ENCODE data around the gene CANX.

Gene CANX

GRCh38 chr5:179762079-179762780 is 63.5 kb downstream of the CANX start:
- DNase-seq (ENCODE audit: low spot score in 2 of 2) = no peak

GRCh38 chr5:179762781-179763176 is 64.0 kb downstream of the CANX start:
- no peak overlapping the region for H3K27ac Mint-ChIP-seq
- ATAC-seq = no peak
- H3K4me3 Mint-ChIP-seq = no peak overlapping the region
- no peaks in the 10 kb centered on the region for H3K9me3 Mint-ChIP-seq
- no peak for DNase-seq (ENCODE audit: low spot score in 2 of 2)
- peaks cover 64% of the 10 kb centered on the region for H3K4me1 Mint-ChIP-seq
- H3K36me3 Mint-ChIP-seq = peaks cover 36% of the 10 kb centered on the region

More at GRCh38 chr5:179762079-179762780, 63.5 kb downstream of the CANX start:
- peaks cover 61% of the 10 kb centered on the region for H3K4me1 Mint-ChIP-seq
- ATAC-seq = peak; percentile 46
- no peak overlapping the region for H3K4me3 Mint-ChIP-seq
- H3K27ac Mint-ChIP-seq = peak overlapping the region; percentile 50
- H3K36me3 Mint-ChIP-seq = peaks cover 31% of the 10 kb centered on the region
- H3K9me3 Mint-ChIP-seq = no peaks in the 10 kb centered on the region

- H3K27ac Mint-ChIP-seq = no peak overlapping the region
- H3K9me3 Mint-ChIP-seq = no peaks in the 10 kb centered on the region
- peaks cover 42% of the 10 kb centered on the region for H3K36me3 Mint-ChIP-seq
- DNase-seq (ENCODE audit: low spot score in 2 of 2) (peak in 1 of 2 donors; percentile 11), ATAC-seq (peak; percentile 60)
- H3K4me1 Mint-ChIP-seq = peaks cover 70% of the 10 kb centered on the region
- no peak overlapping the region for H3K4me3 Mint-ChIP-seq
These were observed 64.6 kb downstream of the CANX start for GRCh38 chr5:179763215-179763945.

GRCh38 chr5:179764056-179764455 is 65.3 kb downstream of the CANX start:
- H3K27ac Mint-ChIP-seq = no peak overlapping the region
- no peaks in the 10 kb centered on the region for H3K9me3 Mint-ChIP-seq
- peaks cover 75% of the 10 kb centered on the region for H3K4me1 Mint-ChIP-seq

GRCh38 chr5:179765400-179765799 is 66.6 kb downstream of the CANX start:
- Mint-ChIP-seq H3K36me3 (peaks cover 62% of the 10 kb centered on the region), H3K4me1 (peaks cover 63% of the 10 kb centered on the region), H3K9me3 (no peaks in the 10 kb centered on the region), H3K27ac (peak overlapping the region; percentile 60), H3K4me3 (no peak overlapping the region)
- DNase-seq (ENCODE audit: low spot score in 2 of 2) = no peak
- ATAC-seq = no peak

More at GRCh38 chr5:179764056-179764455, 65.3 kb downstream of the CANX start:
- Mint-ChIP-seq H3K36me3 (peaks cover 49% of the 10 kb centered on the region), H3K4me3 (no peak overlapping the region)
- ATAC-seq (no peak), DNase-seq (ENCODE audit: low spot score in 2 of 2) (no peak)

- Mint-ChIP-seq H3K36me3 (peaks cover 70% of the 10 kb centered on the region), H3K4me1 (peaks cover 59% of the 10 kb centered on the region), H3K4me3 (no peak overlapping the region), H3K9me3 (no peaks in the 10 kb centered on the region), H3K27ac (peak overlapping the region; percentile 60)
- no peak for DNase-seq (ENCODE audit: low spot score in 2 of 2)
- no peak for ATAC-seq
These were observed 67.4 kb downstream of the CANX start for GRCh38 chr5:179766021-179766725.

- ATAC-seq = no peak
- Mint-ChIP-seq H3K4me1 (peaks cover 53% of the 10 kb centered on the region), H3K36me3 (peaks cover 77% of the 10 kb centered on the region), H3K27ac (no peak overlapping the region), H3K4me3 (no peak overlapping the region), H3K9me3 (no peaks in the 10 kb centered on the region)
- no peak for DNase-seq (ENCODE audit: low spot score in 2 of 2)
These were observed 68.1 kb downstream of the CANX start for GRCh38 chr5:179766726-179767455.

- no peak overlapping the region for H3K4me3 Mint-ChIP-seq
- H3K36me3 Mint-ChIP-seq = peaks cover 84% of the 10 kb centered on the region
- H3K9me3 Mint-ChIP-seq = no peaks in the 10 kb centered on the region
- ATAC-seq (no peak), DNase-seq (ENCODE audit: low spot score in 2 of 2) (no peak)
- H3K4me1 Mint-ChIP-seq = peaks cover 46% of the 10 kb centered on the region
- H3K27ac Mint-ChIP-seq = no peak overlapping the region
These were observed 68.8 kb downstream of the CANX start for GRCh38 chr5:179767496-179768100.

- DNase-seq (ENCODE audit: low spot score in 2 of 2) = no peak
- Mint-ChIP-seq H3K36me3 (peaks cover 94% of the 10 kb centered on the region), H3K4me1 (peaks cover 36% of the 10 kb centered on the region), H3K9me3 (no peaks in the 10 kb centered on the region), H3K27ac (peak overlapping the region; percentile 10), H3K4me3 (no peak overlapping the region)
- peak; percentile 85 for ATAC-seq
These were observed 69.7 kb downstream of the CANX start for GRCh38 chr5:179768326-179769085.

- Mint-ChIP-seq H3K4me3 (no peak overlapping the region), H3K9me3 (no peaks in the 10 kb centered on the region), H3K36me3 (peaks cover 98% of the 10 kb centered on the region), H3K27ac (no peak overlapping the region), H3K4me1 (peaks cover 31% of the 10 kb centered on the region)
- DNase-seq (ENCODE audit: low spot score in 2 of 2) = no peak
- no peak for ATAC-seq
These were observed 70.5 kb downstream of the CANX start for GRCh38 chr5:179769271-179769670.

- no peak for ATAC-seq
- H3K4me1 Mint-ChIP-seq = peaks cover 31% of the 10 kb centered on the region
These were observed 71.0 kb downstream of the CANX start for GRCh38 chr5:179769796-179770195.

GRCh38 chr5:179771311-179771895 is 72.6 kb downstream of the CANX start:
- Mint-ChIP-seq H3K36me3 (peaks cover 100% of the 10 kb centered on the region), H3K27ac (no peak overlapping the region)

More at GRCh38 chr5:179769796-179770195, 71.0 kb downstream of the CANX start:
- peaks cover 98% of the 10 kb centered on the region for H3K36me3 Mint-ChIP-seq
- H3K27ac Mint-ChIP-seq = no peak overlapping the region
- no peak for DNase-seq (ENCODE audit: low spot score in 2 of 2)
- no peak overlapping the region for H3K4me3 Mint-ChIP-seq
- H3K9me3 Mint-ChIP-seq = no peaks in the 10 kb centered on the region

GRCh38 chr5:179772351-179772750 is 73.6 kb downstream of the CANX start:
- Mint-ChIP-seq H3K4me1 (peaks cover 17% of the 10 kb centered on the region), H3K9me3 (no peaks in the 10 kb centered on the region), H3K36me3 (peaks cover 100% of the 10 kb centered on the region), H3K27ac (peak overlapping the region; percentile 21), H3K4me3 (no peak overlapping the region)
- DNase-seq (ENCODE audit: low spot score in 2 of 2) = no peak
- ATAC-seq = no peak

More at GRCh38 chr5:179771311-179771895, 72.6 kb downstream of the CANX start:
- H3K4me1 Mint-ChIP-seq = peaks cover 18% of the 10 kb centered on the region
- DNase-seq (ENCODE audit: low spot score in 2 of 2) (no peak), ATAC-seq (no peak)
- H3K9me3 Mint-ChIP-seq = no peaks in the 10 kb centered on the region
- no peak overlapping the region for H3K4me3 Mint-ChIP-seq

GRCh38 chr5:179773686-179774040 is 74.9 kb downstream of the CANX start:
- Mint-ChIP-seq H3K27ac (no peak overlapping the region), H3K9me3 (no peaks in the 10 kb centered on the region), H3K4me3 (no peak overlapping the region), H3K36me3 (peaks cover 100% of the 10 kb centered on the region), H3K4me1 (peaks cover 6% of the 10 kb centered on the region)
- ATAC-seq = no peak
- no peak for DNase-seq (ENCODE audit: low spot score in 2 of 2)

Data from stimulated activated effector memory CD8-positive, alpha-beta T cell treated with anti-CD3 and anti-CD28 coated beads, Interleukin-12 subunit alpha, Interleukin-12 subunit beta, amount 100 ng/mL, for 72 hours (primary cell).